Bronchial epithelial cell (primary cell): Measurements from ENCODE around the gene NDNF. TPM values are rescaled to one million over a fixed set of nuclear protein-coding genes. Genes with fewer than 3 reads are reported as not detected.

Source experiments
- DNase-seq: peaks from one replicate; pipeline ENCODE4 v3.0.0-alpha.2; 2010; ENCODE audit warnings: low read depth
- FAIRE-seq: peaks from 2 replicates; lab custom pipeline; 2011; peaks lifted over from hg19 to GRCh38; lab: Jason Lieb, UNC
- H3K27me3 ChIP-seq: 2 replicates; pipeline ENCODE4 v1.5.1; 2011; ENCODE audit warnings: low read length; ENCODE audit not compliant: control insufficient read depth, insufficient read depth
- H3K36me3 ChIP-seq: 2 replicates; pipeline ENCODE4 v1.5.1; 2011; ENCODE audit warnings: low read length; ENCODE audit not compliant: control insufficient read depth, insufficient read depth
- H3K4me3 ChIP-seq: 2 replicates; pipeline ENCODE4 v1.5.1; 2011; ENCODE audit warnings: mild to moderate bottlenecking, low read depth, low read length, control low read depth
- CTCF ChIP-seq: IDR thresholded peaks from 2 replicates; pipeline ENCODE4 v1.5.1; 2011; ENCODE audit warnings: mild to moderate bottlenecking, moderate library complexity, low read length, control low read depth, inconsistent platforms; ENCODE audit not compliant: insufficient read depth, severe bottlenecking
- total RNA-seq: library from RNA; depleted of rRNA; stranded (reverse); fragments of >200 nt; gene quantifications from 2 replicates; pipeline ENCODE4 v1.2.1, GENCODE V29; 2014

The NDNF gene
- total RNA-seq, 1 donor from 2014 or later, result not detected

- no peak for TF ChIP-seq CTCF
- no peak for DNase-seq
- Histone ChIP-seq H3K27me3 (no peaks in the 10 kb centered on the region), H3K4me3 (no peak overlapping the region), H3K36me3 (no peaks in the 10 kb centered on the region)
- FAIRE-seq, result no peak
Measured at GRCh38 chr4:121026034-121026433, 46.3 kb downstream of the NDNF start.

DNA sequence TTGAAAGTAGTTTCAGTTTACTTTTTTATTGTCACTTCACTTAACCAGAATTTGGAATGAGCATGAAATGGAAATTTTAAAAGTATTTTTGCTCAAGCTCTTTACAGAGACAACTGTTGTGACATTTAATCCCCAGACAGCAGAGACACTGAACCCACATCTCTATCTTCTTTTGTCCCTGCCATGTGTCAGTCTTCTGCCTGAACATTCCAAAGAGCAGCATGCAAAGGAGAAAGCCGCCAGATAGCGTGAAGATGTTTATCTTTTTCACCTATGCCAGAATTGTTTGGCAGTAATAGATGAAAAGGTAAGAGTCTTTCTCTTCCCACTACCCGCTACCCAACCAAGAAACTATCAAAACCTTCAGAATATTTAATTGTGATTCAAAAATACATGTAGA, 46.8 kb downstream of the NDNF start:
- no peak for TF ChIP-seq CTCF
- FAIRE-seq, result no peak

GRCh38 chr4:121018543-121018942, 53.8 kb downstream of the NDNF start:
- FAIRE-seq, result no peak
- H3K36me3 ChIP-seq, result no peaks in the 10 kb centered on the region
- H3K27me3 ChIP-seq, result no peaks in the 10 kb centered on the region
- TF ChIP-seq CTCF, result no peak
- no peak for DNase-seq
- H3K4me3 ChIP-seq, result no peak overlapping the region

More for the DNA sequence above, 46.8 kb downstream of the NDNF start:
- H3K4me3 ChIP-seq, result no peak overlapping the region
- DNase-seq, result no peak
- H3K36me3 ChIP-seq, result no peaks in the 10 kb centered on the region
- no peaks in the 10 kb centered on the region for H3K27me3 ChIP-seq

DNA sequence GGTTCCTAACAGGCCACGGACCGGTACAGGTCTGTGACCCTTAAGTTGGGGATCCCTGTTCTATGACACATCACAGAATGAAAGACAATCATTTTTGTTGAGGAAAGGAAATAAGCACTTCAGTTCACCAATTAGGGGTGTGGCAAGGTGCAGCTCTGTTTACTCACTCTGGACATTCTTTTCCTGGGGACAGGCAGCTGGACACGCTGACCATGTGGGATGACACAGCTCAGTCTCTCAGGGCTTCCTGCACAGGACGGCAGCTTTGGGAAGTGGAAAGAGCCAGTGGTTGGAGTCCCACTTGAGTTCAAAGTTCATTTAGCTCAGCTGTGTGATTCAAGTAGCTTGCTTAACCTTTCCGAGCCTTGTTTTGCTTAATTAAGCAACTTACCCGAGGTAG, 55.7 kb downstream of the NDNF start:
- no peak overlapping the region for H3K4me3 ChIP-seq
- no peaks in the 10 kb centered on the region for H3K27me3 ChIP-seq
- H3K36me3 ChIP-seq, result no peaks in the 10 kb centered on the region
- FAIRE-seq (peak; percentile 76), DNase-seq (no peak)
- no peak for TF ChIP-seq CTCF

DNA sequence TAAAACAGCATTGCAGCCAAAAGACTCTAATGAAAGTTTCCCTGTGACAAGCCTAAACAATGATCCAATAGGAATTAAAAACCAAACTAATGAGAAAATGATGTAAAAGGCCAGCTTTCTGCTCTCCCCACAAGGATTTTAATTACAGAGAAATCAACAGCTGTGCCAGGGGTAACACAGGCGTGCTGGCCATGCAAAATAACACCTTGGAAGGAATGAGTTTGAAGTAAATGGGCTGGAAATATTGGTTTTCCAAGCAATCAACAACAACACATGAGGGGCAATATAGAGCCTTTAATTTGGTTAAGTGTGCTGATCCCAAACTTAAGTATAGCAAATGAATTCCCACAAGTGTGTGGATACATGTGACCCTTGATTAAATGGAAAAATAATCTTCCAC, 56.9 kb downstream of the NDNF start:
- Histone ChIP-seq H3K4me3 (no peak overlapping the region), H3K27me3 (no peaks in the 10 kb centered on the region), H3K36me3 (no peaks in the 10 kb centered on the region)
- FAIRE-seq, result no peak
- no peak for DNase-seq
- no peak for TF ChIP-seq CTCF

DNA sequence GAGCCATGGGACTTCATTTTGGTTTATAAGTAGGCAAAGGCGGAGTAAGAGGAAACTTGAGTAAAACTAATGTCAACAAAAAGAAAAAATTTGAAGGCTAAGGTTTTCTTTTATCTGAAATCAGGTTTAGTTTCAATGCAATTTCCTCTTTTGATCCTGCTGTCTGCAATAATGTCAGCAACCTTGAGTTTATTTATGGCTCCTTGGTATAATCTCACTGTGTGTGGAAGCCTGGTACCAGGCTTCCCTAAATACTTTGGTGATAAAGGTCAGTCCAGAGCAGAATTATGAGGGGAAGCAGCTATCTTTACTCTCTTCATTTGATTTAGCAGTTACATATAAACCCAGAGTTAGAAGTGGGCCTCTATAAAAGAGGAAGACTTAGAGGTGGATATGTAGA, 57.8 kb downstream of the NDNF start:
- Histone ChIP-seq H3K4me3 (no peak overlapping the region), H3K27me3 (no peaks in the 10 kb centered on the region), H3K36me3 (no peaks in the 10 kb centered on the region)
- no peak for DNase-seq
- no peak for FAIRE-seq
- no peak for TF ChIP-seq CTCF
